SK-N-SH (cell line): ENCODE results near the gene FAM107B. TPM values are rescaled to one million over a fixed set of nuclear protein-coding genes. Genes with fewer than 3 reads are reported as not detected.

ENCODE experiments used
- CTCF ChIA-PET: fragments of 300-600, 350-600 bp; formaldehyde crosslinking; extraction: SDS; loops from one replicate; lab custom pipeline; 2021; lab: Yijun Ruan, JAX
- POLR2A ChIA-PET: fragments of 350-600 bp; sonication (Branson Sonifier 250); formaldehyde crosslinking; extraction: SDS; loops from one replicate; lab custom pipeline; 2020; ENCODE audit warnings: antibody characterized with exemption, inconsistent platforms; lab: Yijun Ruan, JAX
- DNase-seq: peaks from one replicate; pipeline ENCODE4 v3.0.0; 2012
- H2AFZ ChIP-seq: fragments of 200-600 bp; sonication (generic); 2 replicates; pipeline ENCODE4 v1.8.1; 2016; ENCODE audit warnings: antibody characterized with exemption, mild to moderate bottlenecking, low read depth
- H3F3A ChIP-seq: fragments of 200-600 bp; sonication (generic); replicated peaks from 2 replicates; pipeline ENCODE3; 2016; ENCODE audit warnings: antibody characterized with exemption, mild to moderate bottlenecking; ENCODE audit not compliant: insufficient read depth
- H3K27ac ChIP-seq, 2 experiments: fragments of 200-500 bp in 1 of 2; fragments of 200-600 bp in 1 of 2; sonication (Bioruptor generic) in 1 of 2; sonication (generic), shearing (Covaris generic) in 1 of 2; 2 replicates each; pipeline versions ENCODE4 v1.5.1 to v1.6.1; 2014 to 2016; ENCODE audit warnings: low read depth in 2 of 2, inconsistent platforms in 1 of 2, low read length in 1 of 2, mild to moderate bottlenecking in 1 of 2, mixed read lengths in 1 of 2
- H3K27me3 ChIP-seq: fragments of 200-600 bp; sonication (generic), shearing (Covaris generic); 2 replicates; pipeline ENCODE4 v1.6.1; 2016; ENCODE audit warnings: mixed run types; ENCODE audit not compliant: insufficient read depth
- H3K36me3 ChIP-seq, 2 experiments: fragments of 200-500 bp in 1 of 2; fragments of 200-600 bp in 1 of 2; sonication (Bioruptor generic) in 1 of 2; sonication (generic) in 1 of 2; replicated peaks in 1 of 2; 2 replicates each; pipeline versions ENCODE3 to v1.5.1; 2014 to 2016; ENCODE audit warnings: low read length in 1 of 2, mild to moderate bottlenecking in 1 of 2; ENCODE audit not compliant: insufficient read depth in 2 of 2, control insufficient read depth in 1 of 2
- H3K4me1 ChIP-seq, 2 experiments: fragments of 200-500 bp in 1 of 2; fragments of 200-600 bp in 1 of 2; sonication (Bioruptor generic) in 1 of 2; sonication (generic), shearing (Covaris generic) in 1 of 2; 2 replicates each; pipeline versions ENCODE4 v1.5.1 to v1.6.1; 2014 to 2016; ENCODE audit warnings: low read depth in 1 of 2, low read length in 1 of 2, mixed run types in 1 of 2; ENCODE audit not compliant: insufficient read depth in 2 of 2, control insufficient read depth in 1 of 2
- H3K4me2 ChIP-seq: fragments of 200-600 bp; sonication (generic), shearing (Covaris generic); 2 replicates; pipeline ENCODE4 v1.6.1; 2017; ENCODE audit warnings: mixed run types
- H3K4me3 ChIP-seq, 2 experiments: fragments of 200-500 bp in 1 of 2; fragments of 200-600 bp in 1 of 2; sonication (Bioruptor generic) in 1 of 2; sonication (generic), shearing (Covaris generic) in 1 of 2; 2 replicates each; pipeline versions ENCODE4 v1.5.1 to v1.8.1; 2014 to 2016; ENCODE audit warnings: low read depth in 2 of 2, inconsistent platforms in 1 of 2, low read length in 1 of 2, mild to moderate bottlenecking in 1 of 2, mixed read lengths in 1 of 2, moderate library complexity in 1 of 2
- H3K79me2 ChIP-seq: fragments of 200-600 bp; sonication (generic); 2 replicates; pipeline ENCODE4 v1.8.1; 2017; ENCODE audit warnings: mild to moderate bottlenecking; ENCODE audit not compliant: insufficient read depth
- H3K9ac ChIP-seq: fragments of 200-600 bp; sonication (generic); 2 replicates; pipeline ENCODE4 v1.6.1; 2017; ENCODE audit warnings: mixed run types
- H3K9me2 ChIP-seq: fragments of 200-600 bp; sonication (generic); 2 replicates; pipeline ENCODE4 v1.6.1; 2017; ENCODE audit warnings: mixed run types
- H3K9me3 ChIP-seq: fragments of 200-600 bp; sonication (generic); 2 replicates; pipeline ENCODE4 v1.6.1; 2017; ENCODE audit warnings: mixed run types, mild to moderate bottlenecking, moderate library complexity
- H4K20me1 ChIP-seq: fragments of 200-600 bp; sonication (generic); 2 replicates; pipeline ENCODE4 v1.6.1; 2017; ENCODE audit warnings: mild to moderate bottlenecking, mixed run types; ENCODE audit not compliant: insufficient read depth
- CHD2 ChIP-seq: fragments of 150-350 bp; IDR thresholded peaks from 2 replicates; pipeline ENCODE4 v1.6.1; 2018; ENCODE audit warnings: low read length; ENCODE audit not compliant: partially characterized antibody
- GABPA ChIP-seq: IDR thresholded peaks from 2 replicates; pipeline ENCODE4 v1.4.0; 2012; ENCODE audit warnings: low read depth, mild to moderate bottlenecking
- NFIC ChIP-seq: IDR thresholded peaks from 2 replicates; pipeline ENCODE4 v1.4.0; 2012; ENCODE audit warnings: borderline replicate concordance
- NRF1 ChIP-seq: IDR thresholded peaks from 2 replicates; pipeline ENCODE4 v1.6.1; 2012; ENCODE audit warnings: low read depth, mild to moderate bottlenecking, low read length
- POLR2AphosphoS5 ChIP-seq: IDR thresholded peaks from 2 replicates; pipeline ENCODE4 v1.6.1; 2012; ENCODE audit warnings: low read depth, low read length
- RAD21 ChIP-seq: IDR thresholded peaks from 2 replicates; pipeline ENCODE4 v1.6.1; 2012; ENCODE audit warnings: mild to moderate bottlenecking, low read length
- RCOR1 ChIP-seq: fragments of 150-350 bp; IDR thresholded peaks from 2 replicates; pipeline ENCODE4 v1.6.1; 2017; ENCODE audit warnings: antibody characterized with exemption, low read length
- RFX5 ChIP-seq: IDR thresholded peaks from 2 replicates; pipeline ENCODE4 v1.6.1; 2012; ENCODE audit warnings: mild to moderate bottlenecking, improper control_type of control experiment, low read length
- RXRA ChIP-seq: IDR thresholded peaks from 2 replicates; pipeline ENCODE4 v1.4.0; 2012; ENCODE audit warnings: low read depth, mild to moderate bottlenecking, borderline replicate concordance
- SMC3 ChIP-seq: IDR thresholded peaks from 2 replicates; pipeline ENCODE4 v1.6.1; 2012; ENCODE audit warnings: low read depth, low read length, improper control_type of control experiment
- TAF1 ChIP-seq: IDR thresholded peaks from 2 replicates; pipeline ENCODE4 v1.6.1; 2012; ENCODE audit warnings: low read depth, mild to moderate bottlenecking, low read length, moderate library complexity, borderline replicate concordance
- TCF12 ChIP-seq: IDR thresholded peaks from 2 replicates; pipeline ENCODE4 v1.4.0; 2012
- TEAD4 ChIP-seq: IDR thresholded peaks from 2 replicates; pipeline ENCODE4 v1.4.0; 2012; ENCODE audit warnings: mild to moderate bottlenecking, borderline replicate concordance; ENCODE audit not compliant: insufficient read depth
- YY1 ChIP-seq: IDR thresholded peaks from 2 replicates; pipeline ENCODE4 v1.4.0; 2012; ENCODE audit warnings: low read depth, mild to moderate bottlenecking
- WGBS: methylation state at CpG from one replicate; pipeline ENCODE4 v1.1.6; 2017; ENCODE audit warnings: low lambda C conversion rate; 5-methylcytosine and 5-hydroxymethylcytosine counted together
- polyA plus RNA-seq, 3 experiments: library from polyadenylated mRNA; depleted of rRNA; stranded (reverse); fragments of >200 nt; gene quantifications; 2 replicates each; pipeline ENCODE4 v1.2.3, GENCODE V29; 2012
- TF ChIP-seq, protein P1 (sequence below): fragments of 200-600 bp; sonication (generic); IDR thresholded peaks from 2 replicates; pipeline ENCODE4 v1.6.1; 2017; ENCODE audit warnings: antibody characterized with exemption, mild to moderate bottlenecking, moderate library complexity
- TF ChIP-seq, protein P2 (sequence below): IDR thresholded peaks from 2 replicates; pipeline ENCODE4 v1.6.1; 2012; ENCODE audit warnings: mild to moderate bottlenecking, low read depth, low read length, moderate library complexity
- TF ChIP-seq, protein P3 (sequence below): IDR thresholded peaks from 2 replicates; pipeline ENCODE4 v1.4.0; 2012; ENCODE audit warnings: low read depth, borderline replicate concordance

The FAM107B gene
- polyA plus RNA-seq, 1 of the 3 experiments (the other 2 are of a cell fraction) = 1.0 TPM

DNA sequence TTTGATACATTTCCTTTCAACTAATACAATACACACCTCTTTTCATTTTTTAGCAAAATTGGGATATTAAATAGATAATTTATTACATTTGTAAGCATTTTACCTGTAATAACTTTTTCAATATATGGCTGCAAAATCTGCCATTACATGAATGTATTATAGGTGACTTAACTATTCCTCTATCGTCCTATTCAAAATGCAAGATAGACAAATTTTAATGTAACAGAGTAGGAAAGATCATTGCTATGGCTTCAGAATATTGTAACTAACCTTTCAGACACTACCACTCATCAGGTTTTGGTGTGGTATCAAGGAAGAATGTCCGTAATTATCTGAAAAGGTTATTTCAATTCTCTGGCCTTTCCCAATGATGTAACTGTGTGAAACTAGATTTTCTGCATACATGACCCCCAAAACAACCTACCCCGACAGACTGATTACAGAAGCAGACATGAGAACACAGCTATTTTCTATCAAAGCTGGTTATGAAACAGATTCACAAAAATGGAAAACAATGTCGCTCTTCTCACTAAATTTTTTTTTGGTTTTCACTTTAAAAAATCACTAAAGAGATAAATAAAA is 211.2 kb downstream of the FAM107B start (continued):
- TF ChIP-seq, protein P1, sequence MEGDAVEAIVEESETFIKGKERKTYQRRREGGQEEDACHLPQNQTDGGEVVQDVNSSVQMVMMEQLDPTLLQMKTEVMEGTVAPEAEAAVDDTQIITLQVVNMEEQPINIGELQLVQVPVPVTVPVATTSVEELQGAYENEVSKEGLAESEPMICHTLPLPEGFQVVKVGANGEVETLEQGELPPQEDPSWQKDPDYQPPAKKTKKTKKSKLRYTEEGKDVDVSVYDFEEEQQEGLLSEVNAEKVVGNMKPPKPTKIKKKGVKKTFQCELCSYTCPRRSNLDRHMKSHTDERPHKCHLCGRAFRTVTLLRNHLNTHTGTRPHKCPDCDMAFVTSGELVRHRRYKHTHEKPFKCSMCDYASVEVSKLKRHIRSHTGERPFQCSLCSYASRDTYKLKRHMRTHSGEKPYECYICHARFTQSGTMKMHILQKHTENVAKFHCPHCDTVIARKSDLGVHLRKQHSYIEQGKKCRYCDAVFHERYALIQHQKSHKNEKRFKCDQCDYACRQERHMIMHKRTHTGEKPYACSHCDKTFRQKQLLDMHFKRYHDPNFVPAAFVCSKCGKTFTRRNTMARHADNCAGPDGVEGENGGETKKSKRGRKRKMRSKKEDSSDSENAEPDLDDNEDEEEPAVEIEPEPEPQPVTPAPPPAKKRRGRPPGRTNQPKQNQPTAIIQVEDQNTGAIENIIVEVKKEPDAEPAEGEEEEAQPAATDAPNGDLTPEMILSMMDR = no peak
- TF ChIP-seq, protein P2, sequence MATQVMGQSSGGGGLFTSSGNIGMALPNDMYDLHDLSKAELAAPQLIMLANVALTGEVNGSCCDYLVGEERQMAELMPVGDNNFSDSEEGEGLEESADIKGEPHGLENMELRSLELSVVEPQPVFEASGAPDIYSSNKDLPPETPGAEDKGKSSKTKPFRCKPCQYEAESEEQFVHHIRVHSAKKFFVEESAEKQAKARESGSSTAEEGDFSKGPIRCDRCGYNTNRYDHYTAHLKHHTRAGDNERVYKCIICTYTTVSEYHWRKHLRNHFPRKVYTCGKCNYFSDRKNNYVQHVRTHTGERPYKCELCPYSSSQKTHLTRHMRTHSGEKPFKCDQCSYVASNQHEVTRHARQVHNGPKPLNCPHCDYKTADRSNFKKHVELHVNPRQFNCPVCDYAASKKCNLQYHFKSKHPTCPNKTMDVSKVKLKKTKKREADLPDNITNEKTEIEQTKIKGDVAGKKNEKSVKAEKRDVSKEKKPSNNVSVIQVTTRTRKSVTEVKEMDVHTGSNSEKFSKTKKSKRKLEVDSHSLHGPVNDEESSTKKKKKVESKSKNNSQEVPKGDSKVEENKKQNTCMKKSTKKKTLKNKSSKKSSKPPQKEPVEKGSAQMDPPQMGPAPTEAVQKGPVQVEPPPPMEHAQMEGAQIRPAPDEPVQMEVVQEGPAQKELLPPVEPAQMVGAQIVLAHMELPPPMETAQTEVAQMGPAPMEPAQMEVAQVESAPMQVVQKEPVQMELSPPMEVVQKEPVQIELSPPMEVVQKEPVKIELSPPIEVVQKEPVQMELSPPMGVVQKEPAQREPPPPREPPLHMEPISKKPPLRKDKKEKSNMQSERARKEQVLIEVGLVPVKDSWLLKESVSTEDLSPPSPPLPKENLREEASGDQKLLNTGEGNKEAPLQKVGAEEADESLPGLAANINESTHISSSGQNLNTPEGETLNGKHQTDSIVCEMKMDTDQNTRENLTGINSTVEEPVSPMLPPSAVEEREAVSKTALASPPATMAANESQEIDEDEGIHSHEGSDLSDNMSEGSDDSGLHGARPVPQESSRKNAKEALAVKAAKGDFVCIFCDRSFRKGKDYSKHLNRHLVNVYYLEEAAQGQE = no peak

DNA sequence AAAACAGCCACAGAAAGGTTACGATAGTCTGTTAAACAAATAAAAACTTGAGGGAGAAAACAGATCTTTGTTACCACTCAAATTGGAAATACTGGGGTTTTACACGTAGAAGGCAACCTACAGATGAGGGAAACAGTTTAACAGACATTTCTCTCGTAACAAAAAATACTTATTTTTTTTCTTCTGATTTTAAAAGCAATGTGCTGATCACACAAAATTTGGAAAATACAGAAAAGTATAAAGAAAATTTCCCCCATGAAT is 211.7 kb downstream of the FAM107B start:
- H3K4me1 ChIP-seq = no peaks in the 10 kb centered on the region; a peak in 2 of 4 replicates
- H3K9ac ChIP-seq = no peak overlapping the region
- H3K27ac ChIP-seq = no peak overlapping the region
- no peak overlapping the region for H3K4me2 ChIP-seq
- H3K9me2 ChIP-seq = no peaks in the 10 kb centered on the region
- H3K4me3 ChIP-seq = no peak overlapping the region
- H2AFZ ChIP-seq = no peak overlapping the region
- H3K27me3 ChIP-seq = no peaks in the 10 kb centered on the region
- no peak for DNase-seq
- WGBS = 87% methylated on average over 3 of the region's 3 CpGs
- H3K9me3 ChIP-seq = no peaks in the 10 kb centered on the region
- ChIA-PET POLR2A (no interaction called here), CTCF (interaction anchor here (1.1 to 1.4 kb wide), 2 partner anchors 13 to 26 kb away, joined by 3 to 5 read pairs; no protein-coding TSS in a partner anchor)
- H3K36me3 ChIP-seq = no peaks in the 10 kb centered on the region
- TF ChIP-seq CHD2 (no peak), SMC3 (no peak), RFX5 (no peak), GABPA (no peak), RCOR1 (no peak)
- H3K79me2 ChIP-seq = no peaks in the 10 kb centered on the region
- H4K20me1 ChIP-seq = no peaks in the 10 kb centered on the region
- H3F3A ChIP-seq = no peaks in the 10 kb centered on the region

DNA sequence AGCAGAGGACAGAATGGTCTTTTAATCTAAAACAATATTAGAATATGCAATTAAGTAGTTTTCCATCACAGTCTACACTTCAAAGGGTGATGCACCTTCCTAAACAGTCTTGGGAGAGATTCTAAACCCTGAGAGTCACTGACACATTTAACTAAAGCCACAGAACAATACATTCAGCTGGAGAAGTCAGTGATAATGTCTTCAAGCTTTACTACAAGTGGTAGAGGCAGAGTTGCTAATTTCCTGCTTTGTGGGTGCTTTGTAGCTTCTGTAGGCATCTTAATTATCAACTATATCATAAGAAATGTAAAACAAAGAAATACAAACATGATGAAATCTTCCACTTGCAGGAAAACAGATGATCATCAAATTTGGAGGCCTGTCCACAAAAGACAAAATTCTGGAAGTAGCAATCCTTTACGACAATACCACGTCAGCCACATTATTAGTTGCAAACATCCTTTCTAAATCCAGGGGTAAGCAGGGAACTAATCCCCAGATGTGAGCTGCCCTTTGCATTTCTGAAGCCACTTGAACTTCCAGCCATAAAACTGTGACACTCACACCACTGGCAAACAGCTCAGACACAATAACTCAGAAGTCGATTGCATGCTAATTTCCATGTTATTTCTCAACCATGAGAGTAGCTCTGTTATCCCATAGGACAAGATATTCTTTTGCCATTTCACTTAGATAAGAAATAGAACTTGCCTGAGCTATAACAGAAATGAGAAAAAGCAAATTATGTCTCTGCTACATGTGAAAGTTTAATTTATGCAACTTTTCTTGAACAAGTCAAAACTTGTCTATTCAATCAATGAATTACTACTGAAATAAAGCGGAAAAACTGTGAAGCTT is 212.2 kb downstream of the FAM107B start:
- Histone ChIP-seq H3K4me1 (no peaks in the 10 kb centered on the region; a peak in 2 of 4 replicates), H3K9me2 (no peaks in the 10 kb centered on the region), H3K27me3 (no peaks in the 10 kb centered on the region), H3K79me2 (no peaks in the 10 kb centered on the region), H3K4me3 (no peak overlapping the region), H3F3A (no peaks in the 10 kb centered on the region), H3K9ac (no peak overlapping the region), H4K20me1 (no peaks in the 10 kb centered on the region), H3K9me3 (no peaks in the 10 kb centered on the region), H3K36me3 (no peaks in the 10 kb centered on the region), H3K27ac (no peak overlapping the region), H3K4me2 (no peak overlapping the region), H2AFZ (no peak overlapping the region)
- DNase-seq = no peak
- POLR2A ChIA-PET = no interaction called here
- CTCF ChIA-PET = interaction anchor here (1.1 to 1.6 kb wide), 3 partner anchors 13 to 25 kb away, joined by 3 to 5 read pairs (median 4); no protein-coding TSS in a partner anchor
- 80% methylated on average over 4 of the region's 4 CpGs for WGBS
- TF ChIP-seq YY1 = no peak
- TF ChIP-seq, protein P3, sequence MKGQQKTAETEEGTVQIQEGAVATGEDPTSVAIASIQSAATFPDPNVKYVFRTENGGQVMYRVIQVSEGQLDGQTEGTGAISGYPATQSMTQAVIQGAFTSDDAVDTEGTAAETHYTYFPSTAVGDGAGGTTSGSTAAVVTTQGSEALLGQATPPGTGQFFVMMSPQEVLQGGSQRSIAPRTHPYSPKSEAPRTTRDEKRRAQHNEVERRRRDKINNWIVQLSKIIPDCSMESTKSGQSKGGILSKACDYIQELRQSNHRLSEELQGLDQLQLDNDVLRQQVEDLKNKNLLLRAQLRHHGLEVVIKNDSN = no peak
- TF ChIP-seq, protein P1 = no peak
- no peak for TF ChIP-seq TCF12
- no peak for TF ChIP-seq RXRA
- no peak for TF ChIP-seq NRF1
- no peak for TF ChIP-seq RAD21
- no peak for TF ChIP-seq NFIC
- TF ChIP-seq POLR2AphosphoS5 = no peak
- no peak for TF ChIP-seq TEAD4
- TF ChIP-seq TAF1 = no peak
